ENCODE data around the gene USP10.

Gene USP10

GRCh38 chr16:84813141-84813934, 113.5 kb downstream of the USP10 start:
- no peak overlapping the region for H3K4me3 ChIP-seq (replicated peaks in 1 of 2; ENCODE audit: low read depth in 2 of 2, low read length in 2 of 2)
- no peak for TF ChIP-seq CTCF (IDR thresholded peaks at IDR 0.05; ENCODE audit: low read depth, low read length)
- no peak for DNase-seq (ENCODE audit: low read depth in 2 of 2)

DNA sequence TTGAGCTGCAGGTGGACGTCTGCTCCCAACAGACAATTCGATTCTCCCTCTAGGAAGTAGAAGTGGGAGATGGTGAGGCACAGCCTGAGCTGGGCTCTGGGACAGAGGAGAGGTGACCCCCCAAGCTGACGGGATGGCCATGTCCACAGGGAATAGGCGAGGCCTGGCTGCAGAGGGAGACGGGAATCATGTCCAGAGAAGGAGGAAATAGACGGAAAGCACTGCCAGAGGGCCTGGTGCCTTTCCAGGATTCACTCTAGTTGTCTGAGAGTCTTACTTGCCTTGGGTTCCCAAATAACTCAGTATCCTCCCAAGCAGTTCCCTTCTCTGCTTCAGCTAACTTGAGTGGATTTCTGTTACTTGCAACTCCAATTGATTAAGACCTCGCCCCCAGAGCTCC, 115.7 kb downstream of the USP10 start:
- H3K4me3 ChIP-seq (replicated peaks in 1 of 2; ENCODE audit: low read depth in 2 of 2, low read length in 2 of 2), result no peak overlapping the region
- TF ChIP-seq CTCF (IDR thresholded peaks at IDR 0.05; ENCODE audit: low read depth, low read length), result no peak
- DNase-seq (ENCODE audit: low read depth in 2 of 2), result no peak

DNA sequence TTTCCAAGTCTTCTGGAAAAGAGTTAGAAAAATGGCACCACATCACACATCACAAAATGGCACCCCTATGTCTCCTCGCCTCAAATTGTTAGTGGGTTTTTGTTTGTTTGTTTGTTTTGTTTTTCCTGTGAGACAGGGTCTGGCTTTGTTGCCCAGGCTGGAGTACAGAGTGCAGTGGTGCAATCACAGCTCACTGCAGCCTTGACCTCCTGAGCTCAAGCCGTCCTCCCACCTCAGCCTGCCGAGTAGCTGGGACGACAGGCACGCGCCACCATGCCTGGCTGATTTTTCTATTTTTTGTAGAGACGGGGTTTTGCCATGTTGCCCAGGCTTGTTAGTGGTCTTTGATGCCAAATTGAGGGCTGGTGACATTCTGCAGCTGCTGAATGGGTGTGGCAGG, 116.2 kb downstream of the USP10 start:
- DNase-seq (ENCODE audit: low read depth in 2 of 2), result no peak
- no peak for TF ChIP-seq CTCF (IDR thresholded peaks at IDR 0.05; ENCODE audit: low read depth, low read length)

GRCh38 chr16:84816485-84816884, 116.7 kb downstream of the USP10 start:
- no peak overlapping the region for H3K4me3 ChIP-seq (replicated peaks in 1 of 2; ENCODE audit: low read depth in 2 of 2, low read length in 2 of 2)
- no peak for TF ChIP-seq CTCF (IDR thresholded peaks at IDR 0.05; ENCODE audit: low read depth, low read length)
- no peak for DNase-seq (ENCODE audit: low read depth in 2 of 2)

More for the DNA sequence above, 116.2 kb downstream of the USP10 start:
- no peak overlapping the region for H3K4me3 ChIP-seq (replicated peaks in 1 of 2; ENCODE audit: low read depth in 2 of 2, low read length in 2 of 2)

DNA sequence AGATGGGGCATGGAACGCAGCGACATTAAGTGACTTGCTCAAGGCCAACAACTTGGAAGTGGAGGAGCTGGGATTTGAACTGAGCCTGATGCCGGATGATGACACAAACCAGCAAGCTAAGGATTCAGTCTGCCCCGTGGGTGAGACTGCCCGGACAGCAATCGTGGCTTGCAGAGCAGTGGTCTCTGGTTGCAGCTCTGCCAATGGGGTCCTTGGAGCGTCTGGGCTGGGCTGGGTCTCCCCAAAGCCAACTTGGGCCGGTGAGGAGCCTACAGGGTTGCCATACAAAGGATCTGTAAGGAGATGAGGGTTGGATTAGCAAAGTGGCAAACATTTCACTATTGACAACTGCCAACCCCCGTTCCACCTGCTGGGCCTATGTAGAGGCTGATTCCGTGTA, 117.4 kb downstream of the USP10 start:
- TF ChIP-seq CTCF (IDR thresholded peaks at IDR 0.05; ENCODE audit: low read depth, low read length), result no peak
- DNase-seq (ENCODE audit: low read depth in 2 of 2), result no peak
- no peak overlapping the region for H3K4me3 ChIP-seq (replicated peaks in 1 of 2; ENCODE audit: low read depth in 2 of 2, low read length in 2 of 2)

GRCh38 chr16:84817613-84818012, 117.8 kb downstream of the USP10 start:
- H3K4me3 ChIP-seq (replicated peaks in 1 of 2; ENCODE audit: low read depth in 2 of 2, low read length in 2 of 2), result no peak overlapping the region
- TF ChIP-seq CTCF (IDR thresholded peaks at IDR 0.05; ENCODE audit: low read depth, low read length), result no peak

GRCh38 chr16:84818133-84818532, 118.3 kb downstream of the USP10 start:
- no peak for DNase-seq (ENCODE audit: low read depth in 2 of 2)
- no peak for TF ChIP-seq CTCF (IDR thresholded peaks at IDR 0.05; ENCODE audit: low read depth, low read length)
- no peak overlapping the region for H3K4me3 ChIP-seq (replicated peaks in 1 of 2; ENCODE audit: low read depth in 2 of 2, low read length in 2 of 2)

More at GRCh38 chr16:84817613-84818012, 117.8 kb downstream of the USP10 start:
- no peak for DNase-seq (ENCODE audit: low read depth in 2 of 2)

Data from cardiac fibroblast (primary cell).